Keratinocyte (primary cell): ENCODE results near the gene FBXL2. TPM values are rescaled to one million over a fixed set of nuclear protein-coding genes. Genes with fewer than 3 reads are reported as not detected.

Experiments
- DNase-seq: peaks from one replicate; pipeline ENCODE4 v3.0.0-alpha.2; 2011; ENCODE audit warnings: low read depth, missing footprints, low spot score
- FAIRE-seq: peaks from 2 replicates; lab custom pipeline; 2011; peaks lifted over from hg19 to GRCh38; lab: Jason Lieb, UNC
- H2AFZ ChIP-seq: 2 replicates; pipeline ENCODE4 v1.6.0; 2012; ENCODE audit warnings: low read length, control low read depth, inconsistent platforms; ENCODE audit not compliant: control insufficient read depth
- H3K27ac ChIP-seq: 2 replicates; pipeline ENCODE4 v1.5.1; 2011; ENCODE audit warnings: low read length; ENCODE audit not compliant: control insufficient read depth, insufficient read depth
- H3K27me3 ChIP-seq: 3 replicates; pipeline ENCODE4 v1.6.0; 2011; ENCODE audit warnings: low read length; ENCODE audit not compliant: control insufficient read depth, insufficient read depth; ENCODE audit errors: extremely low read depth
- H3K36me3 ChIP-seq, 2 experiments: 2 replicates in 1 of 2; 3 replicates in 1 of 2; pipeline ENCODE4 v1.5.1; 2011; ENCODE audit warnings: low read length in 2 of 2, mild to moderate bottlenecking in 1 of 2; ENCODE audit not compliant: control insufficient read depth in 2 of 2, insufficient read depth in 2 of 2; ENCODE audit errors: extremely low read depth in 1 of 2
- H3K4me1 ChIP-seq: 3 replicates; pipeline ENCODE4 v1.5.1; 2011; ENCODE audit warnings: low read length; ENCODE audit not compliant: control insufficient read depth, insufficient read depth; ENCODE audit errors: extremely low read depth
- H3K4me2 ChIP-seq: 3 replicates; pipeline ENCODE4 v1.6.0; 2011; ENCODE audit warnings: low read depth, low read length; ENCODE audit not compliant: control insufficient read depth, insufficient read depth; ENCODE audit errors: extremely low read depth
- H3K4me3 ChIP-seq, 3 experiments: fragments of 200-600 bp in 1 of 3; sonication (generic) in 1 of 3; 2 replicates in 2 of 3; 3 replicates in 1 of 3; pipeline ENCODE4 v1.5.1; 2011 to 2016; ENCODE audit warnings: low read length in 3 of 3, mild to moderate bottlenecking in 3 of 3, control low read depth in 2 of 3, inconsistent platforms in 1 of 3, low read depth in 1 of 3, mixed read lengths in 1 of 3, mixed run types in 1 of 3, moderate library complexity in 1 of 3; ENCODE audit not compliant: control insufficient read depth in 2 of 3, insufficient read depth in 2 of 3; ENCODE audit errors: extremely low read depth in 1 of 3
- H3K79me2 ChIP-seq: 2 replicates; pipeline ENCODE4 v1.6.0; 2012; ENCODE audit warnings: low read length; ENCODE audit not compliant: control insufficient read depth, insufficient read depth
- H3K9ac ChIP-seq: 3 replicates; pipeline ENCODE4 v1.6.0; 2011; ENCODE audit warnings: low read length; ENCODE audit not compliant: control insufficient read depth, insufficient read depth; ENCODE audit errors: extremely low read depth
- H3K9me1 ChIP-seq: 3 replicates; pipeline ENCODE4 v1.6.0; 2011; ENCODE audit warnings: low read length; ENCODE audit not compliant: control insufficient read depth, insufficient read depth; ENCODE audit errors: extremely low read depth
- H3K9me3 ChIP-seq: 2 replicates; pipeline ENCODE4 v1.5.1; 2012; ENCODE audit warnings: low read depth, low read length; ENCODE audit not compliant: control insufficient read depth
- H4K20me1 ChIP-seq: 3 replicates; pipeline ENCODE4 v1.6.0; 2011; ENCODE audit warnings: low read length; ENCODE audit not compliant: control insufficient read depth, insufficient read depth; ENCODE audit errors: extremely low read depth
- EZH2 ChIP-seq: IDR thresholded peaks from one replicate; pipeline ENCODE4 v1.6.1; 2012; ENCODE audit warnings: inconsistent platforms, mild to moderate bottlenecking, low read length, moderate library complexity
- dilution Hi-C: fragments of 300-500 bp; cut with MboI; formaldehyde crosslinking; loops from one replicate; pipeline ENCODE4 v1.7.0; 2020; ENCODE audit warnings: low sequenced_read_pairs; ENCODE audit not compliant: extremely low pct_ligation_motif_present
- polyA plus RNA-seq, 5 experiments: library from polyadenylated mRNA; depleted of rRNA in 3 of 5; stranded (reverse) in 3 of 5; stranded (forward) in 1 of 5; unstranded in 1 of 5; fragments of >200 nt; gene quantifications; 1 replicate in 1 of 5; 2 replicates in 3 of 5; 3 replicates in 1 of 5; pipeline versions ENCODE4 v1.2.1 to v1.2.3, GENCODE V29; 2011 to 2012; ENCODE audit warnings: missing spikeins in 2 of 5, low read depth in 1 of 5, low replicate concordance in 1 of 5
- TF ChIP-seq, protein P1 (sequence below), 3 experiments: IDR thresholded peaks in 1 of 3; conservative IDR thresholded peaks in 1 of 3; optimal IDR thresholded peaks in 1 of 3; 2 replicates in 2 of 3; 3 replicates in 1 of 3; pipeline versions ENCODE3 to v1.5.1; 2011; ENCODE audit warnings: low read length in 3 of 3, mild to moderate bottlenecking in 3 of 3, moderate library complexity in 2 of 3, control low read depth in 1 of 3, inconsistent platforms in 1 of 3; ENCODE audit not compliant: insufficient read depth in 2 of 3; ENCODE audit errors: extremely low read depth in 1 of 3

The FBXL2 gene
- polyA plus RNA-seq, 1 donor (not counting 4 experiments of a cell fraction or from before 2014, with no cell fraction given) = 25.9 TPM

DNA sequence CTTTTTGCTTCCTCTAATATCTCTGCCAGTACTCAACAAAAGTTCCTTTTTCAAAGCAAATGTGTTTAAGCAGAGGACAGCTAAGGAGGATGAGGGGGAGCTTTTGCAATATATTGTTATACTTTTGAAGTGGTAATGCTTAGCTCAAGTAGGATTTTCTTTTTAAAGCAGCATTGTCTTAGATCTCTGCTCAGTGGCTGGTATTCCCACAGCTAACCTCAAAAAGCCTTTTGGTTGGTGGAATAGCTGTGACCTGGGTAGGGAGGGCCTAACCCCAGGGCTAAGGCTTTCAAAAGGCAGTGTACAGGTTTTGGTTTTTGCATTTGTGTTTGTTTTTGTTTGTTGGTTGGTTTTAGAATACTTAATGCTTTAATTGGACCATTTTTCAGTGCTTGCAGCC is 86.8 kb downstream of the FBXL2 start:
- TF ChIP-seq EZH2 = no peak
- TF ChIP-seq, protein P1, sequence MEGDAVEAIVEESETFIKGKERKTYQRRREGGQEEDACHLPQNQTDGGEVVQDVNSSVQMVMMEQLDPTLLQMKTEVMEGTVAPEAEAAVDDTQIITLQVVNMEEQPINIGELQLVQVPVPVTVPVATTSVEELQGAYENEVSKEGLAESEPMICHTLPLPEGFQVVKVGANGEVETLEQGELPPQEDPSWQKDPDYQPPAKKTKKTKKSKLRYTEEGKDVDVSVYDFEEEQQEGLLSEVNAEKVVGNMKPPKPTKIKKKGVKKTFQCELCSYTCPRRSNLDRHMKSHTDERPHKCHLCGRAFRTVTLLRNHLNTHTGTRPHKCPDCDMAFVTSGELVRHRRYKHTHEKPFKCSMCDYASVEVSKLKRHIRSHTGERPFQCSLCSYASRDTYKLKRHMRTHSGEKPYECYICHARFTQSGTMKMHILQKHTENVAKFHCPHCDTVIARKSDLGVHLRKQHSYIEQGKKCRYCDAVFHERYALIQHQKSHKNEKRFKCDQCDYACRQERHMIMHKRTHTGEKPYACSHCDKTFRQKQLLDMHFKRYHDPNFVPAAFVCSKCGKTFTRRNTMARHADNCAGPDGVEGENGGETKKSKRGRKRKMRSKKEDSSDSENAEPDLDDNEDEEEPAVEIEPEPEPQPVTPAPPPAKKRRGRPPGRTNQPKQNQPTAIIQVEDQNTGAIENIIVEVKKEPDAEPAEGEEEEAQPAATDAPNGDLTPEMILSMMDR (optimal IDR thresholded peaks at IDR 0.05 in 1 of 3, IDR thresholded peaks at IDR 0.05 in 1 of 3, conservative IDR thresholded peaks at IDR 0.05 in 1 of 3; ENCODE audit: extremely low read depth in 1 of 3, insufficient read depth in 2 of 3, low read length in 3 of 3) = no peak
- H3K9ac ChIP-seq = no peak overlapping the region
- no peaks in the 10 kb centered on the region for H3K9me1 ChIP-seq
- H3K27ac ChIP-seq = peak overlapping the region; percentile 59
- no peak for FAIRE-seq
- no peaks in the 10 kb centered on the region for H3K27me3 ChIP-seq
- H3K4me3 ChIP-seq = no peak overlapping the region
- H2AFZ ChIP-seq = no peak overlapping the region
- dilution Hi-C loops = no loop called here
- H4K20me1 ChIP-seq = no peaks in the 10 kb centered on the region
- no peak for DNase-seq
- peaks cover 0 to 11% of the 10 kb centered on the region in 2 experiments for H3K36me3 ChIP-seq
- H3K9me3 ChIP-seq = no peaks in the 10 kb centered on the region
- peaks cover 23% of the 10 kb centered on the region for H3K4me1 ChIP-seq
- no peaks in the 10 kb centered on the region for H3K79me2 ChIP-seq
- peak overlapping the region; percentile 18 for H3K4me2 ChIP-seq

DNA sequence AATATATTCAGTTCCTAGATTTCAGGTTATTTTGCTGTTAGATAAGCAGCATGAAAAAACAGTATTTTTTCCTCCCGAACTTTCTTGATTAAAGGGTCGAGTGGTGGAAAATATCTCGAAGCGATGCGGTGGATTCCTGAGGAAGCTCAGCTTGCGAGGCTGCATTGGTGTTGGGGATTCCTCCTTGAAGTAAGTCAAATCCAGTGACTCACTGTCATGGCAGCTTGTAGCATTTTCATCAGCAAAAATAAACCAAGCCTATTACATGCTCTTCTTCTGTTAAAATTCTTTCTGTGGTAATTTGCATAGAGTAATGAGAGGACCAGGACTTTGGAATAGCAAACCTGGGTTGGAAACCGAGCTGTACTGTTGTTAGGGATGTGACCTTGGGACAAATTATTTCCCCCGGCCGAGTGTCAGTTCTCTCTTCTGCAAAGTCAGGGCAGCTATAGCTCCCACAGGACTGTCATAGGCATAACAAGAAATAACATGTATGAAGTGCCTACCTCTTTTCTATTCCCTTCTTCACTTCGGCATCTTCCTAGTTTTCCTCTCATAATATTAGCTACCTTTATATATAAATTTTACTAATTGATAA is 87.4 kb downstream of the FBXL2 start:
- Histone ChIP-seq H3K4me1 (peaks cover 23% of the 10 kb centered on the region), H4K20me1 (no peaks in the 10 kb centered on the region), H3K36me3 (peaks cover 0 to 11% of the 10 kb centered on the region in 2 experiments), H3K4me2 (no peak overlapping the region), H3K79me2 (no peaks in the 10 kb centered on the region), H3K27me3 (no peaks in the 10 kb centered on the region), H3K9me3 (no peaks in the 10 kb centered on the region), H3K9me1 (no peaks in the 10 kb centered on the region), H3K4me3 (no peak overlapping the region), H2AFZ (no peak overlapping the region), H3K9ac (no peak overlapping the region), H3K27ac (no peak overlapping the region)
- dilution Hi-C loops = no loop called here
- no peak for FAIRE-seq
- DNase-seq = no peak
- TF ChIP-seq, protein P1 (optimal IDR thresholded peaks at IDR 0.05 in 1 of 3, IDR thresholded peaks at IDR 0.05 in 1 of 3, conservative IDR thresholded peaks at IDR 0.05 in 1 of 3; ENCODE audit: extremely low read depth in 1 of 3, insufficient read depth in 2 of 3, low read length in 3 of 3) = no peak
- no peak for TF ChIP-seq EZH2
